ENCODE measurements around the gene POLG2.
"Not testable (repeated sequence)": the region's sequence is repeated elsewhere in the genome, so short reads cannot be mapped to it uniquely, and the experiment has no call there.

POLG2 gene

DNA sequence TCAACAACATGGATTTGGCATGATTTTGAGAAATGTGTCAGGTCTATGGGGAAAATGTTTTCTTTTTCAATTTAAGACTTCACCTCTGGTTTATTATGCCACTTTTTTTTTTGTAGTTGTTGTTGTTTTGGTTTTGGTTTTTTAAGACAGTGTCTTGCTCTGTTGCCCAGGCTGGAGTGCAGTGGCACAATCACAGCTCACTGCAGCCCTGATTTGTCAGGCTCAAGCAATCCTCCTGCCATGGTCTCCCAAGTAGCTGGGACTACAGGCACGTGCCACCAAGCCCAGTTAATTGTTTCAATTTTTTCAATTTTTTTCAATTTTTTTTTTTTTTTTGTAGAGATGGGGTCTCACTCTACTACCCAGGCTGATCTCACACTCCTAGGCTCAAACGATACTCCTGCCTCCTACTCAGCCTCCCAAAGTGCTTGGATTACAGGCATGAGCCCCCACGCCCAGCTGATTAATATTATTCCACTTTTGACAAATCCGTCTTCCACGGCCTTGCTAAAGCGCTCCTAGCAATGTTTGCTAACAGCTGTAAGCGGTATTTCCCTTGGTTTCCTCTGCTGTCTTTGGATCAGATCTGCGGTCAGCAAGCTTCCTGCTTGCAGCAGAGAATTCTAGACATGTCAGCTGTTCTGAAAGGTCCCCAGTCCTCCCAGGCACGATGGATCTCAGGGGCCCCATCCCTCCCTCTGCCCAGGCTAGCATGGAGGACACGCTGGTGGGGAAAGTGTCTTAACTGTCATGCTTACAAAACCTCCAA, 54.9 kb downstream of the POLG2 start:
- DNase-seq (ENCODE audit: low read depth): peak; percentile 81
- TF ChIP-seq CTCF (IDR thresholded peaks at IDR 0.05; ENCODE audit: low read length, missing control alignments): no peak
- no peak overlapping the region for H3K4me3 ChIP-seq (replicated peaks; ENCODE audit: low read depth, low read length)

- H3K4me3 ChIP-seq (replicated peaks; ENCODE audit: low read depth, low read length): no peak overlapping the region
- DNase-seq (ENCODE audit: low read depth): no peak
- TF ChIP-seq CTCF (IDR thresholded peaks at IDR 0.05; ENCODE audit: low read length, missing control alignments): no peak
These were observed 56.9 kb downstream of the POLG2 start for GRCh38 chr17:64439956-64440355.

DNA sequence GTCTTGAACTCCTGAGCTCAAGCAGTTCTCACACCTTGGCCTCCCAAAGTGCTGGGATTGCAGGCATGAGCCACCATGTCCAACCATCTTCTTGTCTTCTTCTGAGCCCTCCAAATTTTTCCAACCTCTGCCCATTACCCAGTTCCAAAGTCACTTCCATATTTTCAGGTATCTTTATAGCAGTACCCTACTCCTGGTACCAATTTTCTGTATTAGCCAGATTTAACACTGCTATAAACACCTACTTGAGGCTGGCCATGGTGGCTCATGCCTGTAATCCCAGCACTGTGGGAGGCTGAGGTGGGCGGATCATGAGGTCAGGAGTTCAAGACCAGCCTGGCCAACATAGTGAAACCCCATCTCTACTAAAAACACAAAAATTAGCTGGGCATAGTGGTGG, 57.3 kb downstream of the POLG2 start:
- not testable (repeated sequence) for H3K4me3 ChIP-seq (replicated peaks; ENCODE audit: low read depth, low read length); DNase-seq (ENCODE audit: low read depth)

DNA sequence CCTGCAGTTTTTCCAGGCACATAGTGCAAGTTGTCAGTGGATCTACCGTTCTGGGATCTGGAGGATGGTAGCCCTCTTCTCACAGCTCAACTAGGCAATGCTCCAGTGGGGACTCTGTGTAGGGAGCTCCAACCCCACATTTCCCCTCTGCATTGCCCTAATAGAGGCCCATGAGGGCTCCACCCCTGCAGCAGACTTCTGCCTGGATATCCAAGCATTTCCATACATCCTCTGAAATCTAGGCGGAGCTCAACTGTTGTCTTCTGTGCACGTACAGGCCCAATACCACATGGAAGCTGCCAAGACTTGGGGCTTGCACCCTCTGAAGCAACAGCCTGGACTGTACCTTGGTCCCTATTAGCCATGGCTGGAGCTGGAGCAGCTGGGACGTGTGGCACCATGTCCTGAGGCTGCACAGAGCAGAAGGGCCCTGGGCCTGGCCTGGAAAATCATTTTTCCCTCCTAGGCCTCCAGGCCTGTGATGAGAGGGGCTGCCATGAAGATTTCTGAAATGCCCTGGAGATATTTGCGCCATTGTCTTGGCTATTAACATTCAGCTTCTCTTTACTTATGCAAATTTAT, 58.8 kb downstream of the POLG2 start:
- TF ChIP-seq CTCF (IDR thresholded peaks at IDR 0.05; ENCODE audit: low read length, missing control alignments): no peak
- no peak overlapping the region for H3K4me3 ChIP-seq (replicated peaks; ENCODE audit: low read depth, low read length)
- no peak for DNase-seq (ENCODE audit: low read depth)

DNA sequence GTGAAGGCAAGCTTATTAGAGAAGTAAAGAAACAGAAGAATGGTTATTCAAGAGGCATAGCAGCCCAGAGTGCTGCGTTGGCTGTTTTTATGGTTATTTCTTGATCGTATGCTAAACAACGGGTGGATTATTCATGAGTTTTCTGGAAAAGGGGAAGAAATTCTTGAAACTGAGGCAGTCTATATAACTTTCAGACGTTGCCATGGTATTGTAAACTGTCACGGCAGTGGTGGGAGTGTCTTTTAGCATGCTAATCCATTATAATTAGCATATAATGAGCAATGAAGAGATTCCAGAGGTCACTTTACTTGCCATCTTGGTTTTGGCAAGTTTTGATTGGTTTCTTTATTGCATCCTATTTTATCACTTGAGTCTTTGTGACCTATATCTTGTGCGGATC, 65.3 kb downstream of the POLG2 start:
- TF ChIP-seq CTCF (IDR thresholded peaks at IDR 0.05; ENCODE audit: low read length, missing control alignments): no peak
- no peak for DNase-seq (ENCODE audit: low read depth)
- H3K4me3 ChIP-seq (replicated peaks; ENCODE audit: low read depth, low read length): no peak overlapping the region

GRCh38 chr17:64430036-64430435, 66.8 kb downstream of the POLG2 start:
- DNase-seq (ENCODE audit: low read depth); H3K4me3 ChIP-seq (replicated peaks; ENCODE audit: low read depth, low read length): not testable (repeated sequence)

- no peak for TF ChIP-seq CTCF (IDR thresholded peaks at IDR 0.05; ENCODE audit: low read length, missing control alignments)
- no peak for DNase-seq (ENCODE audit: low read depth)
- H3K4me3 ChIP-seq (replicated peaks; ENCODE audit: low read depth, low read length): no peak overlapping the region
These were observed 68.4 kb downstream of the POLG2 start for GRCh38 chr17:64428406-64428805.

Measured in fibroblast of pulmonary artery (primary cell).